K562 (cell line): ENCODE results near the gene AHCY. TPM values are rescaled to one million over a fixed set of nuclear protein-coding genes. Genes with fewer than 3 reads are reported as not detected.
A peak's percentile ranks its signal among the peaks of the same experiment; 100 is the strongest.

ENCODE experiments used
- CBX1 ChIP-seq: sonication (generic); IDR thresholded peaks from 2 replicates; pipeline ENCODE4 v1.6.1; 2016; ENCODE audit warnings: antibody characterized with exemption, low read depth, mild to moderate bottlenecking
- COPS2 ChIP-seq: fragments of 450-650 bp; conservative IDR thresholded peaks from 2 replicates; pipeline ENCODE4 v1.6.1; 2016; ENCODE audit warnings: mild to moderate bottlenecking, moderate library complexity
- ELK1 ChIP-seq: sonication (generic); formaldehyde crosslinking; IDR thresholded peaks from 2 replicates; pipeline ENCODE4 v1.8.1; 2022; ENCODE audit warnings: missing genetic modification reagents
- EZH2 ChIP-seq: IDR thresholded peaks from 2 replicates; pipeline ENCODE4 v1.6.1; 2012; ENCODE audit warnings: low read depth, mild to moderate bottlenecking, inconsistent platforms, low read length, borderline replicate concordance
- FOXA3 ChIP-seq, 2 experiments: fragments of 450-650 bp in 1 of 2; sonication (generic) in 1 of 2; formaldehyde crosslinking; IDR thresholded peaks in 1 of 2; conservative IDR thresholded peaks in 1 of 2; 2 replicates each; pipeline versions ENCODE4 v1.4.0 to v1.8.0; 2020 to 2022; ENCODE audit warnings: mild to moderate bottlenecking in 2 of 2, missing genetic modification reagents in 1 of 2
- IRF9 ChIP-seq: fragments of 450-650 bp; IDR thresholded peaks from 2 replicates; pipeline ENCODE4 v1.6.1; 2016; ENCODE audit warnings: missing biosample characterization, missing genetic modification characterization
- MAX ChIP-seq: sonication (generic); formaldehyde crosslinking; IDR thresholded peaks from 2 replicates; pipeline ENCODE4 v1.9.0; 2022; ENCODE audit warnings: mild to moderate bottlenecking, missing genetic modification reagents
- MTA1 ChIP-seq: fragments of 450-650 bp; IDR thresholded peaks from 2 replicates; pipeline ENCODE4 v1.6.1; 2017; ENCODE audit warnings: borderline replicate concordance
- NCOA4 ChIP-seq: fragments of 450-650 bp; IDR thresholded peaks from 2 replicates; pipeline ENCODE4 v1.6.1; 2018; ENCODE audit warnings: mild to moderate bottlenecking; ENCODE audit not compliant: partially characterized antibody
- SMAD3 ChIP-seq: fragments of 450-650 bp; formaldehyde crosslinking; conservative IDR thresholded peaks from 2 replicates; pipeline ENCODE4 v1.4.0; 2020; ENCODE audit warnings: mild to moderate bottlenecking
- ZNF407 ChIP-seq: fragments of 450-650 bp; IDR thresholded peaks from 2 replicates; pipeline ENCODE4 v1.6.1; 2016; ENCODE audit warnings: low read depth
- ZNF507 ChIP-seq: conservative IDR thresholded peaks from 2 replicates; pipeline ENCODE4 v1.6.1; 2017; ENCODE audit warnings: missing genetic modification characterization, missing compliant biosample characterization
- ZNF639 ChIP-seq, 2 experiments: fragments of 200-800 bp in 1 of 2; sonication (Bioruptor generic) in 1 of 2; sonication (generic) in 1 of 2; formaldehyde crosslinking in 1 of 2; IDR thresholded peaks in 1 of 2; conservative IDR thresholded peaks in 1 of 2; 2 replicates each; pipeline versions ENCODE4 v1.5.0 to v1.6.1; 2016 to 2020; ENCODE audit warnings: missing compliant biosample characterization in 1 of 2, missing genetic modification characterization in 1 of 2, missing genetic modification reagents in 1 of 2
- ZNF707 ChIP-seq: fragments of 250-450 bp; sonication (Bioruptor Pico); conservative IDR thresholded peaks from 2 replicates; pipeline ENCODE4 v1.8.0; 2022; ENCODE audit warnings: inconsistent platforms, mild to moderate bottlenecking, moderate library complexity
- polyA plus RNA-seq, 8 experiments: library from polyadenylated mRNA; depleted of rRNA in 4 of 8; stranded (reverse) in 5 of 8; unstranded in 3 of 8; fragments of >200 nt; fragmentation: Nextera tagmentation in 2 of 8; fragmentation: Illumina TruSeq in 1 of 8; extraction: Ambion mirVana in 2 of 8; extraction: Trizol in 1 of 8; gene quantifications; 2 replicates each; pipeline versions ENCODE4 v1.2.1 to v1.2.3, GENCODE V29; 2011 to 2014; ENCODE audit warnings: inconsistent platforms in 1 of 8, missing spikeins in 1 of 8
- total RNA-seq, 7 experiments: library from RNA; depleted of rRNA in 6 of 7; stranded (reverse); fragments of >200 nt in 6 of 7; fragmentation: Illumina TruSeq in 2 of 7; extraction: Trizol in 2 of 7; gene quantifications; 2 replicates each; pipeline versions ENCODE4 v1.2.1 to v1.2.3, GENCODE V29; 2011 to 2021; ENCODE audit warnings: low replicate concordance in 1 of 7

The AHCY gene
- total and polyA plus RNA-seq, 9 of the 15 experiments (the other 6 are each of a cell fraction or from before 2014, with no cell fraction given) = 82.5 to 269 (median 190) TPM

GRCh38 chr20:34350095-34350494 is 46.9 kb upstream of the AHCY start (continued):
- TF ChIP-seq ZNF407 = no peak
- TF ChIP-seq FOXA3 (CRISPR knock-in tag; conservative IDR thresholded peaks at IDR 0.05 in 1 of 2, IDR thresholded peaks at IDR 0.05 in 1 of 2) = no peak
- TF ChIP-seq MAX (CRISPR knock-in tag) = no peak
- no peak for TF ChIP-seq IRF9 (tag)
- TF ChIP-seq MTA1 = no peak
- no peak for TF ChIP-seq COPS2
- TF ChIP-seq ZNF639 (CRISPR knock-in tag; conservative IDR thresholded peaks at IDR 0.05 in 1 of 2, IDR thresholded peaks at IDR 0.05 in 1 of 2) = 0 out of 4 replicates have a peak, but pooled peaks of 1 of the 2 experiments have one; percentile 44
- no peak for TF ChIP-seq ELK1
- TF ChIP-seq ZNF507 (tag) = no peak
- no peak for TF ChIP-seq NCOA4
- TF ChIP-seq ZNF707 (CRISPR knock-in tag) = no peak
- no peak for TF ChIP-seq CBX1
- TF ChIP-seq EZH2 = no peak
- TF ChIP-seq SMAD3 = no peak
